DMS153 treated with DMSO at 0.1 percent for 48 hours (cell line): ENCODE measurements around the gene PPM1G.
"Not testable (repeated sequence)": the region's sequence is repeated elsewhere in the genome, so short reads cannot be mapped to it uniquely, and the experiment has no call there.

ENCODE experiments used
- DNase-seq: peaks from one replicate; lab custom pipeline; 2025; ENCODE audit not compliant: unreplicated experiment; lab: John Stamatoyannopoulos, UW

PPM1G gene, protein sequence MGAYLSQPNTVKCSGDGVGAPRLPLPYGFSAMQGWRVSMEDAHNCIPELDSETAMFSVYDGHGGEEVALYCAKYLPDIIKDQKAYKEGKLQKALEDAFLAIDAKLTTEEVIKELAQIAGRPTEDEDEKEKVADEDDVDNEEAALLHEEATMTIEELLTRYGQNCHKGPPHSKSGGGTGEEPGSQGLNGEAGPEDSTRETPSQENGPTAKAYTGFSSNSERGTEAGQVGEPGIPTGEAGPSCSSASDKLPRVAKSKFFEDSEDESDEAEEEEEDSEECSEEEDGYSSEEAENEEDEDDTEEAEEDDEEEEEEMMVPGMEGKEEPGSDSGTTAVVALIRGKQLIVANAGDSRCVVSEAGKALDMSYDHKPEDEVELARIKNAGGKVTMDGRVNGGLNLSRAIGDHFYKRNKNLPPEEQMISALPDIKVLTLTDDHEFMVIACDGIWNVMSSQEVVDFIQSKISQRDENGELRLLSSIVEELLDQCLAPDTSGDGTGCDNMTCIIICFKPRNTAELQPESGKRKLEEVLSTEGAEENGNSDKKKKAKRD

DNA sequence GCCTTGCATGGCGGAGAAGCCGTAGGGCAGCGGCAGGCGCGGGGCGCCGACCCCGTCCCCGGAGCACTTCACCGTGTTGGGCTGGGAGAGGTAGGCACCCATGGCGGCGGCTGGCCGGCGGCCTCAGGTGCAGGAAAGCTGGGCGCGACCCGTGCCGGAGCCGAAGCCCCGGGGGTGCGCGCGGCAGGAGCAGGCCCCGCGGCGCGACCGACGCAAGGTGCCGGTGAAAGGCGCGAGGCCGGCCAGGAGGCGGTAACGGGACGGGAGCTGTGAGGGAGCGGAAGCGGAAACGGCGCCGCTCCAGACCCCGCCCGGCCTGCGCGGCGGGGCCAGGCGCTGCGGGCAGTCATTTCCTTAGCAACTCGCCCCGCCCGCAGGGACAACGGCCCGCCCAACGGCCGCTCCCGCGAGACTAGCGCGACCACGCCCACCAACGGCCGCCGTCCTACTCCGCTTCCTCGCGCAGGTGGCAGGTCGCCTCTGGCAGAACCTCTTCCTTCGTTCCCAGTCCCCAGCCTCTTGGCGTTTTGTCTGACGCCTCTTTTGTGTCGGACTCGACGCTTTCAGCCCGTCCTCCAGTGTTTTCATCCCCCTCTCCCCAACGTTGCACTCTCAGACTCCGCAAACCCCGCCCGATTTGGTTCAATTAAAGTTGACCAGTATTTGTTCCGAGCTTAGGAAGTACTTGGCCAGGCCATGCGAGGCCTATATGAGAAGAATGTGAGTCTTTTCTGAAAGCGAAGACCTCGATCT, at the start of gene PPM1G:
TSS of gene PPM1G (minus strand) at position 271 of the 753 bp plus-strand sequence. CDS start at position 102, 169 bp downstream.
- DNase-seq, result peak; percentile 95

DNA sequence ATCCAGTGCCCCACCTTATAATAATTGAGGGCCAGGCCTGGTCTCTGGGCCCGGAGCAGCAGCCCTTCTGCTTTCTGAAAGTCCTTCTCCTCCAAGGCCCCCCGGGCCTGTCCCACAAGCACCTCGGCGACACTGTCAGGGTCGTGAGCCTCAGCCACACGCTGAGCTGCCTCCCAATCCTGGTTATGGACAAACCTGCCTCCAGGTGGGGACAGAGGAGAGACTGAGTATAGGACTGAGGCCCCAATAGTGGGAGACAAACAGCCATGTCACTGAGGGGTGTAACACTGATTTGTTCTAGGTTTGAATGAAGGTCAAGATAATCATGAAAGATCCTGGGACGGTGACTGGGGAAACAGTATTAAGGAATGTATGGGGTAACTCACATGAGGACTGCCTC, 44.6 kb upstream of the PPM1G start:
- DNase-seq, result no peak

DNA sequence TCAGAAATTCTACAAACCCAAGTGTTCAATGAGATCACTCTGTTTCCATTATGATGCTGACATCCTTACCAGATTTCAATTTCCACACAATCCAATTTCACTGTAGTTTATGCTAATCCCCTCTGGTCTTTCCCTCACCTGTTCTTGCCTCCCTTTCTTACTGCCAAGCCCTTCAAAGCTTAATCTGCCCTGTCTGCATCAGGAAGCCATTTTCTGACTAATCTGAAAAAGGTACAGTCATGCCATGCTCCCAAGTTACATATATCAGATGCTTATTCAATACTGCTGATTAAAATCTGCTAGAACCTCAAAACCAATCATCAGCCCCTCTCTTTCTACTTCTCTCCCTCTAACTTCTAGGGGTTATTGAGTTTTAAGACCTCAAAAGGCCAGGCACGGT, 41.7 kb upstream of the PPM1G start:
- DNase-seq, result no peak

DNA sequence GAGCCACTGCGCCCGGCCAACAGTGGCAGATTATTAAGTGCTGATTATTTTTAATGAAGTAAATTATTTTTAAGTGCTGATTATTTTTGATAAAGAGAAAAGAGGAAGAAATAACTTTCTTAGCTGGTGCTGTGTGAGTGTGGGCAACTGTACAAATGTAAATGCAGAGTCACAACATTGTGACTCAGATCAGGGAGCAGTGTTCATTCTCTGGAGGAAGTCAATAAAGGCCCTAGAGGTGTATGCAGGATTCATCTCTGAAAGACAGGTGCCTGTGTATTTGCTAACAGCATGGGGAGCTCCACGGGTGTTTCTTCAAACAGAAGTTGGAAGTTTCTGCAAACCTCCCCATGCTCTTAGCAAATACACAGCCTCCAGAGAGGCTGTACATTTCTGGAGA, 39.0 kb upstream of the PPM1G start:
- DNase-seq, result no peak

DNA sequence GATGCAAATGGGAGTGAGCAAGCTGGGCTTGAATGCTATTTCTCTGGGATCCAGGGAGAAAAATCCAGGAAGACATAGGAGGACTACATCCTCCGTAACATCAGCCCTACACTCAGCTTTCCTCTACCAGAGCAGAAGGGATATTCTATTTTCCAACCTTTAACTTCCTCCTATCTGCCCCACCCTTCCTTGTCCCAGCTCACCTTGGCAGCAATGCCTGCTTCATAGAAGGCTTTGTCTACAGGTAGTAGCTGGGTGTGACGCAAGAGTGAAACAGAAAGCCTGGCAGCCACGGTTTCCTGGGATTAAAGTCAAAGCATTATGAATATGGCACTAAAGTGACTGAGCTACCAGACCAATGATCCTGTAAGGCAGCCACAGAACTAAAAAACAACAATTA, 36.7 kb upstream of the PPM1G start:
- peak; percentile 67 for DNase-seq

DNA sequence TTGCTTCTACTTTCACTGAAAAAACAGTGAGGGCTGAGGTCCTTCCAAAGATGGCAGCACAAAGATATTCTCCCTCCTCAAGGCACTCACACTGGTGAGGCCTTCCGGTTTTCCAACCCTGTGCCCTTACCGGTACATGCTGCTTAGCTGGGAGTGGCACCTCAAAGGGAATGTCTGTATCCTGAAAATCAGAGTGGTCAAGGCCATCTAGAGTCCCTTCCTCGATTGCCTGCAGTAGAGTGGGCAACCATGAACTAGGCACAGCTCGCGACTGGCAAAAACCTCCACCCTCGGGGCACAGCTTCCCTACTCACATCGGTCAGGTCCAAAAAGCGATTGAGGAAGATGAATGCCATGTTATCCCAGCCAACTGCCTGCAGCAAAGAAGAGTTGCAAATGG, 36.2 kb upstream of the PPM1G start:
- no peak for DNase-seq

DNA sequence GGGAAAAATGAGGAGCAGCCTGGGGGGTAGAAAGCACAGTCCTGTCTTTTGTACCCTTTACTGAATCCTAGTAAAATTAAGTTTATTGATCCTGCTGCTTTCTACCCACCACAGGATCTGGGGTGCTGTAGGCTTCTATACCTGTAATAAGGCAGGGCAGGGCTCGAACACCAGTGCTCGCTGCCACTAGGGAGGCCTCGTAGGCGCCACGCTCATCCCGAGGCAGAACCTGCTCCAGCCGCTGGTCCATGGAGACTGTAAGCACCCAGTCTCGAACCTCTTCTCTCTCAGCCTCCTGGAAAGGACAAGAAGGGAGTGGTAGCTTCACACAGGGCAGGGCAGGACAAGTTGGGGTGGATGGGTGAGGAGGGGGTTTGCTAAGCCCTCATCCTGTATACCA, 35.8 kb upstream of the PPM1G start:
- DNase-seq, result no peak

DNA sequence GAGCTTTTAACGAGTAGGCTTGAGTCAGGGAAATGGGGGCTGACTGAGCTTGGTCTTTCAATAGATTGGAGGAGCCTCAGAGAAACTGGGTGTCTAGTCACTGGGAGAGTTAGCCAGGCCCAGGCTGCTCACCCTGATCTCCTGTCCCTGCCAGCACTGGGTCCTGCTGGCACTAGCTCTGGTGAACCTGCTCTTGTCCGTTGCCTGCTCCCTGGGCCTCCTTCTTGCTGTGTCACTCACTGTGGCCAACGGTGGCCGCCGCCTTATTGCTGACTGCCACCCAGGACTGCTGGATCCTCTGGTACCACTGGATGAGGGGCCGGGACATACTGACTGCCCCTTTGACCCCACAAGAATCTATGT, 33.5 kb upstream of the PPM1G start:
- no peak for DNase-seq

DNA sequence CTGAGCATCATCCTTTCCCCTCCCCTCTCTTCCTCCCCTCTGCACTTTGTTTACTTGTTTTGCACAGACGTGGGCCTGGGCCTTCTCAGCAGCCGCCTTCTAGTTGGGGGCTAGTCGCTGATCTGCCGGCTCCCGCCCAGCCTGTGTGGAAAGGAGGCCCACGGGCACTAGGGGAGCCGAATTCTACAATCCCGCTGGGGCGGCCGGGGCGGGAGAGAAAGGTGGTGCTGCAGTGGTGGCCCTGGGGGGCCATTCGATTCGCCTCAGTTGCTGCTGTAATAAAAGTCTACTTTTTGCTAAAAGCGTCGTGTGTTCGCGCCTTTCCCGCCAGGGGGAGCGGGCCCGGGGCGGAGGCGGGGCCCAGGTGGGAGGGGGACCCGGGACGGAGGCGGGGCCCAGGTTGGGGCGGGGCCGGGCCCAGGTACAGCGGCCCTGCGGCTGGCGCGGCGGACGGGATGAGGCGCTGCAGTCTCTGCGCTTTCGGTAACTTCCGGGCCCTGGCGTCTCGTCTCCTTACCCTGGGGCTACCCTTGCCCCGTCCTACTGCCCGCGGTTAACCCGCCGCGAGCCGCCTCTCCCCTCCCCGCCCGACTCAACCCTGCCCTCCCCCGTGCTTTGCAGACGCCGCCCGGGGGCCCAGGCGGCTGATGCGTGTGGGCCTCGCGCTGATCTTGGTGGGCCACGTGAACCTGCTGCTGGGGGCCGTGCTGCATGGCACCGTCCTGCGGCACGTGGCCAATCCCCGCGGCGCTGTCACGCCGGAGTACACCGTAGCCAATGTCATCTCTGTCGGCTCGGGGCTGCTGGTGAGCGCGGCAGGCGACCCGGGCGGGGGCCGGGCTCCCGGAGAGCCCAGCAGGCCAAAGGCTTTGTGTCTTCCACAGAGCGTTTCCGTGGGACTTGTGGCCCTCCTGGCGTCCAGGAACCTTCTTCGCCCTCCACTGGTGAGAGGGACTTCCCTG, 32.8 kb upstream of the PPM1G start, which contains the start of gene KRTCAP3:
TSS of gene KRTCAP3 (plus strand) at position 424 of the 962 bp plus-strand sequence. CDS start at position 456, 32 bp downstream.
- peak; percentile 45 for DNase-seq

DNA sequence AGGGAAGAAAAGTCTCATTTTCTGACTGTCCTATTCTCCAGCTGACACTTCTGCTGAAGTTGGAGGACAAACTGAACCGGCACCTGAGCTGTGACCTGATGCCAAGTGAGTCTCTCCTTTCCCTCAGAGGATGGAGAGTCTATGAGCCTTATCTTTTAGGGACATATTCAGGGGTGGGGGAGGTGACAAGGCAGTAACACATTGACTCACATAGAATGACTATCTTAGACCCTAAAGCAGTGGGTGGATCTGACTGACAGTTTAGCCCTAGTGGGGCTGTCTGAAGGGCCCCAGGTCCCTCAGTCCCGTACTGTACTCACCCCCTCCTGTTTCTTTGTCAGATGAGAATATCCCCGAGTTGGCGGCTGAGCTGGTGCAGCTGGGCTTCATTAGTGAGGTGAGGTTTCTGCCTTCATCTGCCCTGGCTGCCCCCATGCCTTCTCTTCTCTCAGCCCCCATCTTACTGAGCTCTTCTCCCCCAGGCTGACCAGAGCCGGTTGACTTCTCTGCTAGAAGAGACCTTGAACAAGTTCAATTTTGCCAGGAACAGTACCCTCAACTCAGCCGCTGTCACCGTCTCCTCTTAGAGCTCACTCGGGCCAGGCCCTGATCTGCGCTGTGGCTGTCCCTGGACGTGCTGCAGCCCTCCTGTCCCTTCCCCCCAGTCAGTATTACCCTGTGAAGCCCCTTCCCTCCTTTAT, 32.0 kb upstream of the PPM1G start:
- DNase-seq, result no peak

DNA sequence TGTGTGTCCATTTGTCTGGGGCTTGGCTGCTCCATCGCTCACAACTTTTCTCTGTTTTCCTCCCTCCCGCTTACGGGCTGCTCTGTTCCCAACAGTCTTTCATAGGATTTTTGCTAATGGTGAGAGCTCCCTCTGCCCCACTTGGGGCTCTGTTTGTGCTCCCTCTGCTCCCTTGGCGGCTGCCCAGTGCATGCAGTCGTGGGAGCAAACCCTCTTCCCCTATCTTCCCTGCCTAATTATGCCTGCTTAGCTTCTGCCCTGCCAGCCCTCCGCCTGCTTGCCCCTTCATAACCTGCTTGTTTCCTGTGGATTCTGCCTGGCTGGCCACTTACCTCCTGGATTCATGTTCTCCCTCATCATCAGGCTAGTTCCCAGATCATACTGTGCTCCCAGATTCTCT, 26.2 kb upstream of the PPM1G start:
- no peak for DNase-seq

DNA sequence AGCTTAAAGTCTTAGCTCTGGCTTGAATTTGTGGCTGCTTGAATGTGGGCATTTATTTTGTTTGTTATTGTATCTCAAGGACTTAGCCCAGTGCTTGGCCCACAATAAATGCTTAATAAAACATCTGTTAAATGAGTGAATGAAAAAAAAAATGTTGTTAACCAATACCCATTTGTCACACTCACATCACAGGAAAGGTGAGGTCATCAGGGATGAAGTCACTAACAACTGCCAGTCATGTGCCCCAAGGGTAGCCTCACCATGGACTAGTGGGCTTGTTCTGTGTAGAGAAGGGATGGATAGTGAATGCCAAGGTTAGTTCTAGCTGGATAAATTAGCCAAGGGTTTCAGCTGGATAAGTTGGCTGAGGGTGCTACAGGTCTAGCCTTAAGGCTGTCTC, 22.0 kb upstream of the PPM1G start:
- no peak for DNase-seq

DNA sequence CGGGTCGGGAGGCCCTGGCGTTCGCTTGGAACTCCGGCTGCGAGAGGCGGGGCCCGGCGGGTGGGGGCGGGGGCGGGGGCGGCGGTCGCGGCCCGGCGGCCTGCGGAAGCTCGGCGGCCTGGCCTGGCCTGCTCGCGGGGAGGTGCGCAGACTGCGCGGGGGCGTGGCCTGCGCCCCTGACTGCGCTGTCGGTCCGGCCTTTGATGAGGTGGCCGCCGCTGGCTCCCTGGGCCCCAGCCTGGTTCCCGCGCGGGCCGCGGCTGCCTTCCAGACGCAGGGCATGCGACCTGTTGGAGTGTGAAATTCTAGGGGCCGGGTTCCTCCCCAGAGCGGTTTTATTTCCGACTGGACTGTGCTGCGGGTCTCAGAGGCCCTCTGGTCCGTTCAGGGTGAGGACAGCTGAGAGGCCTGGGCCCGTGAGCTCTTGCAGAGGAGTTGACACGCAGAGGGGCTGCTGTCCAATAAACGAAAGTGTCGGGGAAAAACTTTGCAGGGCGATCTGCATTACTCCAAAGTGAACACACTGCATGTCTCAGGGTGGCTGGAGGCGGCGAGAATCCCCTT, 19.7 kb upstream of the PPM1G start:
- DNase-seq, result peak; percentile 57

DNA sequence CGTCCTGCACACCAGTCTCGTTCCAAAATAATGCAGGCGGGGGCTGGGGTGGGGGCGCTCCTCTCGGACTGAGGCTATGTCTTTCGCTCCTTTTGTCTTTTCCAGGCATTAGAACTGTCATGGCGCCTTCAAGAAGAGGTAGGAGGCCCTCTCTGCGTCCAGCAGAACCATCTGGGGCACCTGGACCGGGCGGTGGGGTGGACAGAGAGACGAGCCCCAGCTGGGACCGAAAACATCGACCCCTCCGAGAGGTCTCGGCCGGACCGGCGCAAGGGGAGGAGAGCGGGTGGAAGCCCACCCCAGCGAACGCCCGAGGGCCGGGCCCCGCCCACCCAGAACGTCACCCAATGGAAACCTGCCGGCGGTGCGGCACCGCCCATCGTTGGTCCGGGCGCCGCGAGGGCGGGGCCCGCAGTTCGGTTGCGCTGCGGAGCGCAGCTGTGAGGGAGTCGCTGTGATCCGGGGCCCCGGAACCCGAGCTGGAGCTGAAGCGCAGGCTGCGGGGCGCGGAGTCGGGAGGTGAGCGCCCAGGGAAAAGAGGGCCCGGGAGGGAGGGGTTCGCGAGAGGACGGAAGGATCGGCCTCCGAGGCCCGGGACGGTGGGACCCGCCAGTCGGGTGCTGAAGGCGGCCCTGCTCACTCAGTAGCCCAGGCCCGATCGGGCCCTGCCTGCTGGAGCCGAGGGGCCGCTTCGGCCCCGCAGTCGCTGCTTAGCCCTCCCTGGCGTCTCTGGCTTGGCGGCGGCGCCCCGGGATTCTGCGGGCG, 19.0 kb upstream of the PPM1G start, which contains the start of gene NRBP1:
TSS of gene NRBP1 (plus strand) at position 419 of the 765 bp plus-strand sequence. CDS start 4,643 bp downstream, outside the sequence.
- DNase-seq, result peak; percentile 94

DNA sequence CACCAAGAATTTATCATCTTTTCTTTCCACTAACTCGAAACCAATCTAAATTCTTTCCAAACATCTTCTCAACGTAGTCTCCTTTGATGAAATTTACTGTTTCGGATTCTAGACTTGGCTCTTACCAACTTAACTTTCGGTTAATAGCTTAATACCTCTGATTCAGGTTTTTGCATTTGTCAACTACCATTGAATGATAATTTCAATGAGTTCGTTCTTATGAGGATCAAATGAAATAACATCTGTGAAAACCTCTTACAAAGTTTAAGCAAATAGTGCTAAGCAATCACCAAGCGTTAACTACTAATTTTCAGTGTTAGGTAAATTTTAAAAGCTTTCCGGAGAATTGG, 18.4 kb upstream of the PPM1G start:
- no peak for DNase-seq

DNA sequence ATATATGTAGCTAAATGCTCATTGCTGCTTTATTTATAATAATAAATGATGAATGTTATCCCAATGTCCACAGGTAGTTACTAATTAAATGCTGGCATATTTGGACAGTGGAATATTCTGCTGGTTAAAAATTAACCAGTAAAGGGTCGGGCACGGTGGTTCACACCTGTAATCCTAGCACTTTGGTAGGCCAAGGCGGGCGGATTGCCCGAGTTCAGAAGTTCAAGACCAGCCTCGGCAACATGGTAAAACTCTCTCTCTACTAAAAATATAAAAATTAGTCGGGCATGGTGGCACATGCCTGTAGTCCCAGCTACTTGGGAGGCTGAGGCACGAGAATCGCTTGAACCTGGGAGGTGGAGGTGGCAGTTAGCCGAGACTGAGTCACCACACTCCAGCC, 15.6 kb upstream of the PPM1G start:
- DNase-seq, result not testable (repeated sequence)

DNA sequence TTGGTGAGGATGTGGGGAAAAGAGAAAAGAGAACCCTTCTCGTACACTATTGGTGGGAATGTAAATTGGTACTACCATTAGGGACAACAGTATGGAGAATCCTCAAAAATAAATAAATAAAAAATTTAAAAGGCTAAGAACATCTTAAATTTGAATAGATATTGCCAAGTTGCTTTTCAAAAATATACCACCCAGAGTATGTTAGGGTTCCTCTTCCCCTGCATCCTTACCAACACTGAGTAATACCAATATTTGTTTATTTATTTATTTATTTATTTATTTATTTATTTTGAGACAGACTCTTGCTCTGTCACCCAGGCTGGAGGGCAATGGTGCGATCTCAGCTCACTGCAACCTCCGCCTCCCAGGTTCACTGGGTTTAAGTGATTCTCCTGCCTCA, 13.6 kb upstream of the PPM1G start:
- no peak for DNase-seq

DNA sequence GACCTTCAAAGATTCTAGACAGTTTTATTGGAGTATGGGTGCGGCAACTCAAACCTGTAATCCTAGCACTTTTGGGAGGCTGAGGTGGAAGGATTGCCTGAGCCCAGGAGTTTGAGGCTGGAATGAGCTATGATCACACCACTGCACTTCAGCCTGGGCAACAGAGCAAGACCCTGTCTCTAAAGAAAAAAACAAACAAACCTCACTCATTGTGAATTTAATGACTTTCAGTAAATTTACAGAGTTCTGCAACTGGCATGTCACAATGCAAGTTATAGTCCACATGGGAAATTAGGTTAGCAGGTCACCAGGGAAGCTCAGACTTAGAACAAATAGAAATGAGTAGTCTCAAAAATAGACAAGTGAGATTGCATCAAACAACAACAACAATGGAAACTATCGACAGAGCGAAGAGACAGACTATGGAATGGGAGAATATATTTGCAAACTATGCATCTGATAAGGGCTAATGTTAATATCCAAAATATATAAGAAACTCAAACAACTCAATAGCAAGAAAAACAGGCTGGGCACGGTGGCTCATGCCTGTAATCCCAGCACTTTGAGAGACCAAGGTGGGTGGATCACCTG, 12.4 kb upstream of the PPM1G start:
- no peak for DNase-seq

DNA sequence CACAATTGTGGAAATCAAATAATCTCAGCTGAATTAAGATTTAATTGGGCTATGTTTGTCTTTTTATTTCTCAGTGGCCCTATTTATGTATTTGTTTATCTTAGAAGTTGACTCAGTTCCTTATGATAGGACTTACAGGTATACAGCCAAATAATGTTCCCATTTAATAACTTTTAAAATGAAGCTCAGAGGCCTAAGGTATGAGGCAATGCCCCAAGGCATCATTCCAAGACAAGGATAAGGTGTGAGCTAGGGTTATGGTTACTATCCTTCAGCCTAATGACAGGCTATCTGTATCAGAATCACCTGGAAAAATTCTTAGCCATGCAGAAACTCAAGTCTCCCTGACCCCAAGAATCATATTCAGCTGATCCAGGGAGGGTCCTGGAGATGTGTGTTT, 11.6 kb upstream of the PPM1G start:
- no peak for DNase-seq
